Measurements from ENCODE around the gene CFAP251.

Gene CFAP251

DNA sequence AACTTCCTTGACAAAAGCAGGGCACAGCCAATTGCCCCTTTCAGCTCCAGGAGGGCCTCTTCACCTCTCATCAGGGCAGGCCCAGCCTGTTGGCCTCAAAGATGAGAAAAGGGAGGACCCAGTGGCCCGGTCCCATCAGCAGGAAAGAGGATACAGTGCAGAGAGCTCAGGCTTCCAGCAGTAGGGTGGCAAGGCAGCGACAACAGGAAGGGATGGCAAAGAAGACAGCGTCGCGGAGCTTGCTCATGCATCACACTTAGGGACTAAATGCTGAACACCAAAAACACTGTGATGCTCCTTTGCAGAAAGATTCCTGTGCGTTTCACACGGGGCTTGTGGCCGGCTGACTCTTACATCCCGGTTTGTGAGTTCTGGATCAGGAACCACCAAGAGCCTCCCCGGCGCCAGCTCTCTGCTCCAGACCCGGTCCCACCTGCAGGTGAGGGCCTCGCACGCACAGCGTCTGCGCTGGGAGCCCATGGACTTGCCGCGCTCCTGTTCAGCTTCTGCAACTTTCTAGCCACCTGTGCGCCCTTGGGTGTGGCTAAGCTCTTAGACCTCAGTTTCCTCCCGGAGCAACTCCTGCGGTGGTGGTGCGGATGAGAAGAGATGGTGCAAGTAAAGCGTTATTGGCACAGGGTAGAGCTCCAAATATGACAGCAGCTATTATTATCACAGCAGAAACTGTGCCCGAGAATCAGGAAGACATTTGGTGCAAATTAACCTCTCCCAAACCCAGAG is 88.0 kb downstream of the CFAP251 start:
- no peak for DNase-seq

- DNase-seq, result no peak
Observed at GRCh38 chr12:122009741-122010140, 91.3 kb downstream of the CFAP251 start.

DNA sequence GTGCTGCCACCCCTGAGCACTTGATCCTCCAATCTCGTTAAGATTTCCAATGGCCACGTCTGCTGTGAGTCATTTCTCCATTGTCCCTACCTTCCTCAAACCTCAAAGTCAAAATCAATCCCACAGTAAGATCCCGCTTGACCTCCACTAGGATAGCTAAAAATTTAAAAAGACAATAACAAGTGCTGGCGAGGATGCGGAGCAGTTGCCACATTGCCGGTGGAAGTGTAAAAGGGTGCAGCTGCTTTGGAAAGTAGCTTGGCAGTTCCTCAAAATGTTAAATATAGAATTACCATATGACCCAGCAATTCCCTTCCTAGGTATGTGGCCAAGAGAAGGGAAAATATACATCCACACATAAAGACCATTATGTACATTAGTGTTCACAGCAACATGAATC is 93.8 kb downstream of the CFAP251 start:
- no peak for DNase-seq

DNA sequence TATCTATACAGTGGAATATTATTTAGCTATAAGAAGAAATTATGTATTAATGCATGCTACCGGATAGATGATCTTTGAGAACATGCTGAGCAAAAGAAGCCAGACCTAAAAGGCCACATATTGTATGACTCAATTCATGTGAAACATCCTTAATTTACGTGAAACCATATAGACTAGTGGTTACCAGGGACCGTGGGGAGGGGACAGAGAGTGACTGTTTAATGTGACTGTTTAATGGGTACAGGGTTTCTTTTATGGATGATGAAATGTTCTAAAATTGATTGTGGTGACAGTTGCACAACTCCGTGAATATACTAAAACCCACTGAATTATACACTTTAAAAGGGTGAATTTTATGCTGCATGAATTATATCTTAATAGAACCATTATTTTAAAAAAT is 94.7 kb downstream of the CFAP251 start:
- no peak for DNase-seq

- no peak for DNase-seq
Observed at GRCh38 chr12:122013791-122014590, 95.6 kb downstream of the CFAP251 start.

DNA sequence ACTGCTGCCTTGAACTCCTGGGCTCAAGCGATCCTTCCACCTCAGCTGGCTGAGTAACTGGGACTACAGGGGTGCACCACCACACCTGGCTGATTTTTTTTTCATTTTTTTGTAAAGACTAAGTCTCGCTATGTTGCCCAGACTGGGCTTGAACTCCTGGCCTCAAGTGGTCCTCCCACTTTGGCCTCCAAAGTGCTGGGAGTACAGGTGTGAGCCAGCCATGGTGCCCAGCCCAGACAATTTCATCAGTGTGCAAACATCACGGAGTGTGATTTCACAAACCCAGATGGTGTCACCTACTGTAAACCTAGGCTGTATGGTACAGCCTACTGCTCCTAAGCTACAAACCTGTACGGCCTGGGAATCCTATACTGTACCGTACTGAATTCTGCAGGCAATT is 96.4 kb downstream of the CFAP251 start:
- DNase-seq, result no peak

- no peak for DNase-seq
Observed at GRCh38 chr12:122018457-122018856, 100.1 kb downstream of the CFAP251 start.

GRCh38 chr12:122018937-122019336 is 100.5 kb downstream of the CFAP251 start:
- no peak for DNase-seq

DNA sequence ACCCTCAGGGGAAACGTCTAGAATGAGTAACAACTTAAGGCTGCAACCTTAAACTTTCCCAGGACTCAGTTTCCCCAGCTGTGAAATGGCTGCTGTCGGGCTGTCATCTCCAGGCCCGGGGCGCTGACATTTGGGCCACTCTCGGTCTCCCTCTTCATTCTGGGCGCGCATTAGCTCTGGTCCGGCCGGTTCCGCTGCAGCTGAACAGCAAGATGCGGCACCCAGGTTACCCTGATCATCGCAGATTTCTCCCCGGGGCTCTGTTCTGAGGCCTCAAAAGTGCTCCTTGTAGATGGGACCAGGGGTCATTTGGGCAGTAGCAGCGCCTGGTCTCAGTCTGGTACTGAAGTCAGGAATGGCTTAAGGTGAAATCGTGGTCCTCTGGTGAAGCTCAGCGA is 102.4 kb downstream of the CFAP251 start:
- DNase-seq, result no peak

- DNase-seq, result peak; percentile 19
Observed at GRCh38 chr12:122021193-122021821, 102.9 kb downstream of the CFAP251 start.

- peak; percentile 57 for DNase-seq
Observed at GRCh38 chr12:122021822-122022392, 103.5 kb downstream of the CFAP251 start, which contains the start of gene BCL7A. Gene BCL7A (plus strand): TSS chr12:122021884. CDS start chr12:122022092, 208 bp downstream.

- DNase-seq, result no peak
Observed at GRCh38 chr12:122022393-122023338, 104.3 kb downstream of the CFAP251 start.

- peak; percentile 33 for DNase-seq
Observed at GRCh38 chr12:122023339-122024131, 105.1 kb downstream of the CFAP251 start.

GRCh38 chr12:122024132-122024785 is 105.9 kb downstream of the CFAP251 start:
- no peak for DNase-seq

DNA sequence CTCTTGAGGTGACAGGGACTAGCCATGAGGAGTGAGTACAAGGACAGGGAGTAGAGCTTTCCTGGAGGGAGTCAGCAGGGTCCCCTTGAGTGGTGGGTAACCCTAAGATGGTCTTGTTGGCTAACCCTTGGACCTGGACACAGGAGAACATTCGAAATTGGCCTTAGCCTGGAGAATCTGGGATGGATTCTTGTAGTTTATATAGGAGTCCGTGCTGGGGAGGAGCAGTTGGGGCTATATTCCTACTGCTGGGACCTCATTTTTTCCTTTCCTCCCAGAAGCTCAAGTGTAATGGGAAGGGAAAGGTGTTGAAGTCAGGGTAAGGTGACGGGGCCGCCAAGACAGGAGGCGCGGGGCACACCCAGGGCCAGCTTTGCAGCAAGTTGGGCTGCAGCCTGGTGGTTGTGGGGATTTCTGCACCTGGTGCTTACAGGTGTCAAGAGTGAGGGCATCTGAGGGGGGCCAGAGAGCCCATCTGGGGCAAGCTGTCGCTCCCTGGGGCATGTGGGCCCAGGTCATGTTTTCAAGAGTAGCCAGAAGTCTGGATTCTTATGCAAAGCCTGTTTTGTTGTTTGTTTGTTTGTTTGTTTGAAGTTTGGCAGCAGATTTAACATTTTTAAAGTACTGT is 108.4 kb downstream of the CFAP251 start:
- no peak for DNase-seq

- DNase-seq, result no peak
Observed at GRCh38 chr12:122028165-122028904, 109.9 kb downstream of the CFAP251 start.

- no peak for DNase-seq
Observed at GRCh38 chr12:122028905-122029560, 110.6 kb downstream of the CFAP251 start.

DNA sequence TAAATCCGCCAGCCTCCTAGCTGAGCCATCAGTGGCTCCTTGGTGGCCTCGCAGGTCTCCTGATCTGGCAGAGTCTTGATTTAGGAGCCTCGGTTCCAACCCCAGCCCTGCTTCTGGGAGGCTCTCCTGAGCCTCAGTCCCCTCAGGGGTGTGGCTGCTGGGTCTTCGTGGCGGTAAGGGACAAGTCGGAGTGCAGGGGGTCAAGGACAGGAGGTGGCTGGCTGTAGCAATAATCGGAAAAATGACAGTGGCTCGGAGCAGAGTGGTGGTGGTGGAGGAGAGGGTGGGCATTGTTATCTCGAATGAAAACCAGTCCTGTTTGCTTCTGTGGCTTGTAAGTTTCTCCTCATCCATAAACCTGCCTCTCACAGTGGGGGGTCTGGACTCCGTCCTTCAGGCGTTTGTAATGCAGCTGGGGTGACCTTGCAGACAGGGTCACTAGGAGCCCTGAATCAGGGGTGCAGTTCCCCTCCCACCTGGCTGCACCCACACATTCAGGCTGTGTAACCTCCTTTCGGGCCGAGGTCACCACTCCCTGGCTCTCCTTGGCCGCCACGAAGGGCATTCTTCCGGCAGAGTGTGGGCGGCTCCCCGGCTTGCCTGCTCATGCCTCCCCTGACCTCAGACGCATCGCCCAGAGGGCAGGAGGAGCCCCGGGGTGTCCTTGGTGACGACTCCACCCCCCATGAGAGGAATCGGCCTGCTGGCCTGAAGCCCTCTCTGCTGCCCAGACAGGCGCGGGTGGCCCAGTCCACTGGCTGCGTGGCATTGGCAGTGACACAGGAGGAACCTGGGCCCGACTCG is 111.4 kb downstream of the CFAP251 start:
- no peak for DNase-seq

Measured in NCI-H526 treated with DMSO at 0.1 percent for 48 hours (cell line).